ENCODE results near the gene PSME3IP1.
"Not testable (repeated sequence)": the region's sequence is repeated elsewhere in the genome, so short reads cannot be mapped to it uniquely, and the experiment has no call there.

PSME3IP1 gene

GRCh38 chr16:57123216-57123973, 62.4 kb downstream of the PSME3IP1 start:
- no peak for DNase-seq

GRCh38 chr16:57118461-57119084, 67.3 kb downstream of the PSME3IP1 start:
- peak; percentile 36 for DNase-seq

- DNase-seq, result no peak
Observed at GRCh38 chr16:57115514-57116182, 70.2 kb downstream of the PSME3IP1 start.

- no peak for DNase-seq
Observed at GRCh38 chr16:57115168-57115513, 70.7 kb downstream of the PSME3IP1 start.

- DNase-seq, result no peak
Observed at GRCh38 chr16:57113664-57114063, 72.2 kb downstream of the PSME3IP1 start.

- peak; percentile 37 for DNase-seq
Observed at GRCh38 chr16:57113042-57113453, 72.8 kb downstream of the PSME3IP1 start.

- DNase-seq, result peak; percentile 9
Observed at GRCh38 chr16:57112403-57113041, 73.3 kb downstream of the PSME3IP1 start.

- no peak for DNase-seq
Observed at GRCh38 chr16:57111420-57111819, 74.4 kb downstream of the PSME3IP1 start.

GRCh38 chr16:57110937-57111336, 74.9 kb downstream of the PSME3IP1 start:
- no peak for DNase-seq

- not testable (repeated sequence) for DNase-seq
Observed at GRCh38 chr16:57109259-57110105, 76.4 kb downstream of the PSME3IP1 start.

GRCh38 chr16:57108432-57108831, 77.4 kb downstream of the PSME3IP1 start:
- no peak for DNase-seq

GRCh38 chr16:57107321-57107922, 78.4 kb downstream of the PSME3IP1 start:
- DNase-seq, result no peak

GRCh38 chr16:57106767-57107166, 79.1 kb downstream of the PSME3IP1 start:
- DNase-seq, result peak; percentile 24

GRCh38 chr16:57105184-57105583, 80.7 kb downstream of the PSME3IP1 start:
- DNase-seq, result no peak

- no peak for DNase-seq
Observed at GRCh38 chr16:57104706-57105105, 81.1 kb downstream of the PSME3IP1 start.

- DNase-seq, result no peak
Observed at GRCh38 chr16:57102888-57103851, 82.7 kb downstream of the PSME3IP1 start.
